ENCODE data around the gene SHANK3.

Gene SHANK3

DNA sequence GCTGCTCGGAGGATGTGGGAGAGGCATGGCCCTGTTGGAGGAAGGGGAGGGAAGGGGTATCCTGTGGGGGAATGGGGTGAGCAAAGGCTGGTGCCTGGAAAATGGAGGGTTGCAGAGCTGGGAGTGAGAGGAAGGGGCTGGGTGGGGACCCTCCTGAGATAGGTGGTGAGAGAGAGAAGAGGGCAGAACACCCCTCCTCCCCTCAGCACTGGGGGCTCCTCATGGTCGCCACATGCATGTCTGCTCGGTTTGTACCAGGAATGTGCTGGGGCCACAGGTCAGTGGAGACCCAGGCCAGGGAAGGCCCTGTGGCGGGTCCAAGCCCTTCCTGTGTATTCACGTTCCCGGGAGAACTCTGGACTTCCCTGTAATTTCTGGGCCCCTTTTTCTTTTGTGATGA lies 37.6 kb downstream of the SHANK3 start:
- no peak overlapping the region for H3K4me3 ChIP-seq (ENCODE audit: control insufficient read depth, low read depth, low read length)
- TF ChIP-seq CTCF (IDR thresholded peaks at IDR 0.05; ENCODE audit: control insufficient read depth, insufficient read depth, low read depth, low read length, missing control alignments), result no peak
- no peak for DNase-seq (ENCODE audit: low read depth)

DNA sequence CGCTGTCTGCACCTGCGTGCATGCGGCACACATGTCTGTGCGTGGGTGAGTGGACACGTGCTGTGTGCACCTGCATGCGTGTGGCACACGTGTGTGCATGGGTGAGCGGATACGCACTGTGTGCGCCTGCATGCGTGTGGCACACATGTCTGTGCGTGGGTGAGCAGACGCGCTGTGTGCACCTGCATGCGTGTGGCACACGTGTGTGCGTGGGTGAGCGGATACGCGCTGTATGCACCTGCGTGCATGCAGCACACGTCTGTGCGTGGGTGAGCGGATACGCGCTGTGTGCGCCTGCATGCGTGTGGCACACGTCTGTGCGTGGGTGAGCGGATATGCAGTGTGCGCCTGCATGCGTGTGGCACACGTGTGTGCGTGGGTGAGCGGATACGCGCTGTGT lies 38.3 kb downstream of the SHANK3 start:
- DNase-seq (ENCODE audit: low read depth), result no peak
- no peak for TF ChIP-seq CTCF (IDR thresholded peaks at IDR 0.05; ENCODE audit: control insufficient read depth, insufficient read depth, low read depth, low read length, missing control alignments)
- no peak overlapping the region for H3K4me3 ChIP-seq (ENCODE audit: control insufficient read depth, low read depth, low read length)

- no peak for DNase-seq (ENCODE audit: low read depth)
- no peak for TF ChIP-seq CTCF (IDR thresholded peaks at IDR 0.05; ENCODE audit: control insufficient read depth, insufficient read depth, low read depth, low read length, missing control alignments)
- no peak overlapping the region for H3K4me3 ChIP-seq (ENCODE audit: control insufficient read depth, low read depth, low read length)
Measured at GRCh38 chr22:50711446-50712340, 39.1 kb downstream of the SHANK3 start.

DNA sequence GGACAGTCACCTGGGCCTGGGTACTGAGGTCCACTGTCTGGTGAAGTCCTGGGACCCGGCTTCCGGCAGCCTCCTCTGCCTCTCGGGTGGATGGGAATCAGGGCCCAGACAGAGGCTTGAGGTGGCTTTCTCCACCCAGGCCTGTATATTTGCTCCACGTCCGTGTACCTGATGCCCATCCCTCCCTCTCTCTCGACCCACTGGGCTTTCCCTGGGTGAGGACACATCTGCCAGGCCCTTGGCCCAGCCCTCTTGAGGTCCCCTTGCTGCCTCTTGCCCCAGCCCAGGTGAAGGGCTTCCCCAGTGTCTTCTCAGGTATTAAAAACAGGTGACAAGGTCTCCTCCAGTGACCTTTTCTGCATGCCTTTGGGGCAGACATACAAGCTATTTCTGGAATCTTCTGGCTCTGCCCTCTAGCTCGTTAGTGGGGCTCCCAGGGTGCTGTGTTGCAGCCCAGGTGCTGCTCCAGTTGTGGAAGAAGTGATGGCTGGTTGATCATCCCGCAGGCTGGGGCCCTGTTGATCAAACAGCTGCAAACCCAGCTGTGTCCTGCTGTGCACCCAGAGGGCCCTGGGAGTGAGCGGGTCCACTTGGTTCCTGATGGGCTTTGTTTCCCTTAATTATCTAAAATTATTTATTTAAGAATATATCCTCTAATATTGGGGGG lies 39.9 kb downstream of the SHANK3 start:
- H3K4me3 ChIP-seq (ENCODE audit: control insufficient read depth, low read depth, low read length), result no peak overlapping the region
- no peak for TF ChIP-seq CTCF (IDR thresholded peaks at IDR 0.05; ENCODE audit: control insufficient read depth, insufficient read depth, low read depth, low read length, missing control alignments)
- DNase-seq (ENCODE audit: low read depth), result no peak

DNA sequence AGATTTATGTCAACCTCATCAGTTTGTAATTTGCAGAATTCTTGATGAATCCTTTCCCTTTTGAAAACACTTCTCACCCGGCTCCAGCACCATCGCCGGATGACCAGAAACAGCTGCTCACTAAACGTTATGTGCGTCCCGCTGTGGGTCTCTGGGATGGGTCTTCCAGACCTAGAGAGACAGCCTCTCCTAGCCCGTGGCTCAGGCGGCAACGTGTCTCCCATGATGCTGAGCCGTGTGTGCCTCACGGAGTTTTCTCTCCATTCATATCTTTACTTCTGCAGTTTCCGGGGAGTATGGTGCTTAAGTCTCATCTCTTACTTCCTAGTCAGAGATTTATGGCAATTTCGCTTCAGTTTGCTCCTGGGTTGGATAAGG lies 40.4 kb downstream of the SHANK3 start:
- no peak for DNase-seq (ENCODE audit: low read depth)
- TF ChIP-seq CTCF (IDR thresholded peaks at IDR 0.05; ENCODE audit: control insufficient read depth, insufficient read depth, low read depth, low read length, missing control alignments), result no peak
- H3K4me3 ChIP-seq (ENCODE audit: control insufficient read depth, low read depth, low read length), result no peak overlapping the region

DNA sequence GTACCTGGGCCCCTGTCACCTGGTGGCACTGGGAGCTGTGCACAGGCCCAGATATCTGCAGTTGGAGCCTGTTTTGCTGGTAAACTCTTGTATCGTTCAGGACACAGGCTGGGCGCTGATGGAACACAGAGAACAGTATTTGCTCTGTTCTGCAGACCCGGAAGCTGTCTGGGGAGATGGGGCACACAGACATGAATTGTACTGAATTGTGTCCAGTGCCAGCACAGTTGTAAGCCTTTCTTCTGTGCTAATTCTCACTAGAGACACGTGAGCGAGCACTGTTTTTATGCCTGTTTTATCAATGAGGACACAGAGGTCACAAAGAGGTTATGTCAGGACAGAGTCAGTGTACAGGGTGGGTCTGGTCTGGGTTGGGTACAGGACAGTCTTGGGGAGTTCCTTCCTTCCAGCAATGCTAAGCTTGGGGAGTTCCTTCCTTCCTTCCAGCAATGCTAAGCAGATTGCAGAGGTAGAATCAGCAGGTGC lies 41.0 kb downstream of the SHANK3 start:
- no peak overlapping the region for H3K4me3 ChIP-seq (ENCODE audit: control insufficient read depth, low read depth, low read length)
- TF ChIP-seq CTCF (IDR thresholded peaks at IDR 0.05; ENCODE audit: control insufficient read depth, insufficient read depth, low read depth, low read length, missing control alignments), result no peak
- no peak for DNase-seq (ENCODE audit: low read depth)
